NT2/D1 (cell line): ENCODE measurements around the gene MPC1.

Source experiments
- SUZ12 ChIP-seq: IDR thresholded peaks from 2 replicates; pipeline ENCODE4 v1.6.1; 2011; ENCODE audit not compliant: insufficient read length, insufficient read depth; ENCODE audit errors: extremely low read depth
- YY1 ChIP-seq: IDR thresholded peaks from 2 replicates; pipeline ENCODE4 v1.6.1; 2011; ENCODE audit not compliant: insufficient read length, insufficient read depth
- ZNF274 ChIP-seq: IDR thresholded peaks from 2 replicates; pipeline ENCODE4 v1.6.1; 2011; ENCODE audit warnings: mild to moderate bottlenecking, low read depth, low read length

DNA sequence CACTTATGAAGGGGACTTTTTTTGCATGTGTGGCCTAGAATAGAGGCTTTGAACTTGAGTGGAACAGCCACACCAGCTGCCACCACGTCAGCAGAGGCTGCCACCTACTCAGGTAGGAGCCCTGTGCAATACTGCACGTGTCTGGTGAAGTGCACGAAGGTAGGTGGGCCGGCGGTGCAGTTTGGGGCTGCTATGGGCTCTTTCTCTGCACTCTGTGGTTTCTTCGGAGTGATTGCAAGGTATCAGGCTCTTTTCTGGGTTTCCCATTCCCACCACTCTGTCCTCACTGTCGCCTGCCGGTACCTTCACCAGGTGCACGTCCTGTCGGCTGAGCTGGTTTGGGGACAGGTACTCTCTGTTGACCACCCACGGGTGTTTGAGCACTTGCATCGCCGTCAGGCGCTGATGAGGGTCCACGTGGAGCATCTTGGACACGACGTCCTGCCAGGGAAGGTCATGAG is 30.8 kb upstream of the MPC1 start:
- TF ChIP-seq YY1 (no peak), SUZ12 (no peak), ZNF274 (no peak)
